GM23338 (cell line): Measurements from ENCODE around the gene FAM221A.
A peak's percentile ranks its signal among the peaks of the same experiment; 100 is the strongest.
"Not testable (repeated sequence)": the region's sequence is repeated elsewhere in the genome, so short reads cannot be mapped to it uniquely, and the experiment has no call there.

Experiments
- CREB1 ChIP-seq: fragments of 250-450 bp; sonication (Bioruptor Pico); IDR thresholded peaks from 2 replicates; pipeline ENCODE4 v1.5.0; 2020; ENCODE audit warnings: low read depth, mild to moderate bottlenecking, moderate library complexity
- EZH2 ChIP-seq: fragments of 200-600 bp; sonication (generic); IDR thresholded peaks from one replicate; pipeline ENCODE4 v1.8.0; 2017; ENCODE audit warnings: antibody characterized with exemption, mild to moderate bottlenecking, low read depth; ENCODE audit not compliant: unreplicated experiment
- EZH2phosphoT487 ChIP-seq: fragments of 200-600 bp; sonication (generic); IDR thresholded peaks from one replicate; pipeline ENCODE4 v1.8.1; 2018; ENCODE audit warnings: antibody characterized with exemption; ENCODE audit not compliant: unreplicated experiment
- JUNB ChIP-seq: IDR thresholded peaks from one replicate; pipeline ENCODE4 v1.6.1; 2016; ENCODE audit warnings: antibody characterized with exemption; ENCODE audit not compliant: unreplicated experiment
- NANOG ChIP-seq: IDR thresholded peaks from 2 replicates; pipeline ENCODE4 v1.6.1; 2016; ENCODE audit warnings: antibody characterized with exemption, borderline replicate concordance
- POLR2AphosphoS5 ChIP-seq: IDR thresholded peaks from 2 replicates; pipeline ENCODE4 v1.6.1; 2016; ENCODE audit warnings: antibody characterized with exemption, low read depth
- ZNF114 ChIP-seq: fragments of 250-450 bp; sonication (Bioruptor Pico); IDR thresholded peaks from 2 replicates; pipeline ENCODE4 v1.5.0; 2020; ENCODE audit warnings: mild to moderate bottlenecking, moderate library complexity
- ZNF331 ChIP-seq: fragments of 250-450 bp; sonication (Bioruptor Pico); IDR thresholded peaks from 2 replicates; pipeline ENCODE4 v1.5.0; 2020; ENCODE audit warnings: low read depth, mild to moderate bottlenecking, moderate library complexity
- TF ChIP-seq, protein P1 (sequence below), 2 experiments: fragments of 200-600 bp in 1 of 2; sonication (generic) in 1 of 2; conservative IDR thresholded peaks; 2 replicates each; pipeline versions ENCODE4 v1.5.1 to v1.6.1; 2016 to 2017; ENCODE audit warnings: antibody characterized with exemption in 2 of 2, low read depth in 2 of 2, mild to moderate bottlenecking in 2 of 2, moderate library complexity in 1 of 2
- TF ChIP-seq, protein P2 (sequence below): IDR thresholded peaks from one replicate; pipeline ENCODE4 v1.6.1; 2018; ENCODE audit warnings: antibody characterized with exemption; ENCODE audit not compliant: unreplicated experiment
- TF ChIP-seq, protein P3 (sequence below): IDR thresholded peaks from 2 replicates; pipeline ENCODE4 v1.6.1; 2016; ENCODE audit warnings: antibody characterized with exemption

DNA sequence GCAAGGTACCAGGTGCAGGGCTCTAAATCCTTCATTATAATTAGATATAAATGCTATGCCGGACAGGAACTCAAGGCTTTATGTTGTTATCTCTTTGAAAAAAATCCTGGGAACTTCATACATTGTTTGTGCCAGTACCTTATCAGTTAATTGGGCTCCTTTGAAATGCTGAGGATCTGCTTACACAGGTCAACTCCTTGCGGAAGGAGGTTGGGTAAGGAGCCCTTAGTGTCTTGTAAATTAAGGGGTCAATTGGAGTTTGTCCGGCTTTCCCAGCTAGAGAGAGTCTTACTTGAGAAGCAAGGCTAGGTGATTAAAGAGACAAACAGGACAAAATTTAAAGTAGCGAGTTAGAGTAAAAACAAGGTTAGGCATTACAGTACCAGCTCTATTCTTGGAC, 44.1 kb downstream of the FAM221A start:
- TF ChIP-seq, protein P1, sequence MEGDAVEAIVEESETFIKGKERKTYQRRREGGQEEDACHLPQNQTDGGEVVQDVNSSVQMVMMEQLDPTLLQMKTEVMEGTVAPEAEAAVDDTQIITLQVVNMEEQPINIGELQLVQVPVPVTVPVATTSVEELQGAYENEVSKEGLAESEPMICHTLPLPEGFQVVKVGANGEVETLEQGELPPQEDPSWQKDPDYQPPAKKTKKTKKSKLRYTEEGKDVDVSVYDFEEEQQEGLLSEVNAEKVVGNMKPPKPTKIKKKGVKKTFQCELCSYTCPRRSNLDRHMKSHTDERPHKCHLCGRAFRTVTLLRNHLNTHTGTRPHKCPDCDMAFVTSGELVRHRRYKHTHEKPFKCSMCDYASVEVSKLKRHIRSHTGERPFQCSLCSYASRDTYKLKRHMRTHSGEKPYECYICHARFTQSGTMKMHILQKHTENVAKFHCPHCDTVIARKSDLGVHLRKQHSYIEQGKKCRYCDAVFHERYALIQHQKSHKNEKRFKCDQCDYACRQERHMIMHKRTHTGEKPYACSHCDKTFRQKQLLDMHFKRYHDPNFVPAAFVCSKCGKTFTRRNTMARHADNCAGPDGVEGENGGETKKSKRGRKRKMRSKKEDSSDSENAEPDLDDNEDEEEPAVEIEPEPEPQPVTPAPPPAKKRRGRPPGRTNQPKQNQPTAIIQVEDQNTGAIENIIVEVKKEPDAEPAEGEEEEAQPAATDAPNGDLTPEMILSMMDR (conservative IDR thresholded peaks at IDR 0.05; ENCODE audit: low read depth in 2 of 2): not testable (repeated sequence)
- TF ChIP-seq, protein P2, sequence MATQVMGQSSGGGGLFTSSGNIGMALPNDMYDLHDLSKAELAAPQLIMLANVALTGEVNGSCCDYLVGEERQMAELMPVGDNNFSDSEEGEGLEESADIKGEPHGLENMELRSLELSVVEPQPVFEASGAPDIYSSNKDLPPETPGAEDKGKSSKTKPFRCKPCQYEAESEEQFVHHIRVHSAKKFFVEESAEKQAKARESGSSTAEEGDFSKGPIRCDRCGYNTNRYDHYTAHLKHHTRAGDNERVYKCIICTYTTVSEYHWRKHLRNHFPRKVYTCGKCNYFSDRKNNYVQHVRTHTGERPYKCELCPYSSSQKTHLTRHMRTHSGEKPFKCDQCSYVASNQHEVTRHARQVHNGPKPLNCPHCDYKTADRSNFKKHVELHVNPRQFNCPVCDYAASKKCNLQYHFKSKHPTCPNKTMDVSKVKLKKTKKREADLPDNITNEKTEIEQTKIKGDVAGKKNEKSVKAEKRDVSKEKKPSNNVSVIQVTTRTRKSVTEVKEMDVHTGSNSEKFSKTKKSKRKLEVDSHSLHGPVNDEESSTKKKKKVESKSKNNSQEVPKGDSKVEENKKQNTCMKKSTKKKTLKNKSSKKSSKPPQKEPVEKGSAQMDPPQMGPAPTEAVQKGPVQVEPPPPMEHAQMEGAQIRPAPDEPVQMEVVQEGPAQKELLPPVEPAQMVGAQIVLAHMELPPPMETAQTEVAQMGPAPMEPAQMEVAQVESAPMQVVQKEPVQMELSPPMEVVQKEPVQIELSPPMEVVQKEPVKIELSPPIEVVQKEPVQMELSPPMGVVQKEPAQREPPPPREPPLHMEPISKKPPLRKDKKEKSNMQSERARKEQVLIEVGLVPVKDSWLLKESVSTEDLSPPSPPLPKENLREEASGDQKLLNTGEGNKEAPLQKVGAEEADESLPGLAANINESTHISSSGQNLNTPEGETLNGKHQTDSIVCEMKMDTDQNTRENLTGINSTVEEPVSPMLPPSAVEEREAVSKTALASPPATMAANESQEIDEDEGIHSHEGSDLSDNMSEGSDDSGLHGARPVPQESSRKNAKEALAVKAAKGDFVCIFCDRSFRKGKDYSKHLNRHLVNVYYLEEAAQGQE: not testable (repeated sequence)
- TF ChIP-seq POLR2AphosphoS5; JUNB; CREB1 (CRISPR knock-in tag); EZH2phosphoT487; EZH2; ZNF331; ZNF114 (CRISPR knock-in tag): not testable (repeated sequence)
- TF ChIP-seq NANOG: peak; percentile 56
- TF ChIP-seq, protein P3, sequence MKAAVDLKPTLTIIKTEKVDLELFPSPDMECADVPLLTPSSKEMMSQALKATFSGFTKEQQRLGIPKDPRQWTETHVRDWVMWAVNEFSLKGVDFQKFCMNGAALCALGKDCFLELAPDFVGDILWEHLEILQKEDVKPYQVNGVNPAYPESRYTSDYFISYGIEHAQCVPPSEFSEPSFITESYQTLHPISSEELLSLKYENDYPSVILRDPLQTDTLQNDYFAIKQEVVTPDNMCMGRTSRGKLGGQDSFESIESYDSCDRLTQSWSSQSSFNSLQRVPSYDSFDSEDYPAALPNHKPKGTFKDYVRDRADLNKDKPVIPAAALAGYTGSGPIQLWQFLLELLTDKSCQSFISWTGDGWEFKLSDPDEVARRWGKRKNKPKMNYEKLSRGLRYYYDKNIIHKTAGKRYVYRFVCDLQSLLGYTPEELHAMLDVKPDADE: not testable (repeated sequence)
